Measurements from ENCODE around the gene SNN. TPM values are rescaled to one million over a fixed set of nuclear protein-coding genes. Genes with fewer than 3 reads are reported as not detected.
A peak's percentile ranks its signal among the peaks of the same experiment; 100 is the strongest.

Gene SNN
- total RNA-seq, 1 donor from 2014 or later = 23.1 TPM

DNA sequence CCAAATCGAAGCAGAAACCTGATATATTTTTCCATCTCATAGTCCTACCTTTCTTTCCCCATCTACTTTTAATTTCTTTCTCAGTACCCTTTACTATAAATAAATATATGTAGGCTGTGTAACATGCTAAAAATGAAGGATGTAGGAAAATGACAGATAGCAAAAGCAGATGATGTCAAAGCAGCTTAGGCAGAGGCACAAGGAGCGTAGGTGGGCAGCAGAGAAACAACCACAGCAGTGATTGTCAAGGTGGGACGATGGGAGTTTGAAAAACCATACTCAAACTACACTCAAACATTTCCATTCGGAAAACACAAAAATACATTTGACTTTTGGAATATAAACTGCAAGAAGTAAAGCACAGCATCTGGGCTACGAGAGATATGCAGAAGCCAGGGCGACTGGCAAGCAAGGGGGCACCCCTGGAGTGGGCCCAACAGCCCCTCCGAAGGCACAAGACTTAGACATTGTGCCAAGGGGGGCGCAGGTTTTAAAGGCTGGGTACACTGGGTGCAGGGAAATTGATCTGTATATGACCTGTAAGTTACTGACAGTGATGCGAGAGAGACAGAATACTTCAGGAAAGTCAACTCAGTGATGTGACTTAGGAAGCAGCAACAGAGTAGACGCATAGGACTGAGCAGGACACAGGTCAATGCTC is 31.1 kb downstream of the SNN start:
- peaks cover 0 to 47% of the 10 kb centered on the region in 2 donors for H3K36me3 ChIP-seq
- no peak for TF ChIP-seq POLR2AphosphoS5 (IDR thresholded peaks at IDR 0.05; ENCODE audit: insufficient read depth in 1 of 2, low read depth in 1 of 2)
- no peak for TF ChIP-seq POLR2A (IDR thresholded peaks at IDR 0.05)
- no peak for TF ChIP-seq CTCF (IDR thresholded peaks at IDR 0.05)

DNA sequence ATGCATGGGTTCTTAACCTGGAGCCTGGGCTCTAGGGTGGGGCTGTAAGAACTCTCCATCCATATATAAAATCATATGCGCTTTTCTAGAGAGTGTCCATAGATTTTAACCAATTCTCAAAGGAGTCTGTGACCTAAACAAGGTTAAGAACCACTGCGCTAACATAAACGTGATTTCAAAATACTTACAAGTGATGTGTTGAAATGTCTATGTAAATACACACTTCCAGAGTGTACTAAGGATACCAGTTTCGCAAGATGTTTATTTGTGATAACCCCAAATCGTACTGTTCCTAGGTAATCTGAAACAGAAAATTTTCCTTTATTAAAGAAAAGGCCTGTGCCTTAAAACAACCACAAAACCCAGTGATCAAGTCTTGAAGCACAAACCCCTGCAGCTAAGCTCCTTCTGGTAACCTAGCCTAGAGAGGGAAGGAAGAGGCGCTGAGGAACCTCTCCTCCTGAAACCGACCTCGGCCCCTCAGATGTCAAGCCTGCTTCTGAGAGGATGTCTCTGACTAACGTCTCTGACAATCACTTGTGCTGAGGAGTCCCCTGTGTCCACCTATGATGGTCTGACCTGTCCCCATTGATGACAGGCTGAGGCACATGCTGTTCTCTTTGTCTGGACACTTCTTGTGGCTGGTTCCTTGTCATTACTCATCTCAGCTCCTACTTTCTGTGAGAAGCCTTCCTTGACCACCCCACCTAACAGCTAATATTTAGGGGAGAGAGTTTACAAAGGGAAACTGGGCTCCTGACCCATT is 32.2 kb downstream of the SNN start:
- DNase-seq (ENCODE audit: extremely low spot score in 2 of 2) = no peak
- Histone ChIP-seq H3K4me3 (no peak overlapping the region), H3K9me3 (no peaks in the 10 kb centered on the region), H3K27me3 (no peaks in the 10 kb centered on the region), H3K4me1 (peaks cover 7% of the 10 kb centered on the region), H3K27ac (no peak overlapping the region), H3K36me3 (peaks cover 0 to 36% of the 10 kb centered on the region in 2 donors)
- no peak for TF ChIP-seq POLR2AphosphoS5 (IDR thresholded peaks at IDR 0.05; ENCODE audit: insufficient read depth in 1 of 2, low read depth in 1 of 2)
- TF ChIP-seq CTCF (IDR thresholded peaks at IDR 0.05) = no peak
- TF ChIP-seq POLR2A (IDR thresholded peaks at IDR 0.05) = no peak
- intact Hi-C loops (cut with DNase I) = no loop called here

More for the DNA sequence above, 31.1 kb downstream of the SNN start:
- intact Hi-C loops (cut with DNase I) = no loop called here
- Histone ChIP-seq H3K27ac (no peak overlapping the region), H3K4me1 (no peaks in the 10 kb centered on the region), H3K27me3 (no peaks in the 10 kb centered on the region), H3K4me3 (no peak overlapping the region), H3K9me3 (no peaks in the 10 kb centered on the region)
- no peak for DNase-seq (ENCODE audit: extremely low spot score in 2 of 2)

- Histone ChIP-seq H3K27ac (peak overlapping the region; percentile 65), H3K9me3 (no peaks in the 10 kb centered on the region), H3K4me1 (peaks cover 19% of the 10 kb centered on the region), H3K4me3 (no peak overlapping the region), H3K27me3 (no peaks in the 10 kb centered on the region), H3K36me3 (peaks cover 0 to 5% of the 10 kb centered on the region in 2 donors)
- TF ChIP-seq CTCF (IDR thresholded peaks at IDR 0.05) = no peak
- no peak for TF ChIP-seq POLR2AphosphoS5 (IDR thresholded peaks at IDR 0.05; ENCODE audit: insufficient read depth in 1 of 2, low read depth in 1 of 2)
- no peak for TF ChIP-seq POLR2A (IDR thresholded peaks at IDR 0.05)
- intact Hi-C loops (cut with DNase I) = no loop called here
- DNase-seq (ENCODE audit: extremely low spot score in 2 of 2) = no peak
These were observed 37.2 kb downstream of the SNN start for GRCh38 chr16:11705311-11706025.

- no peak overlapping the region for H3K4me3 ChIP-seq
- H3K27me3 ChIP-seq = no peaks in the 10 kb centered on the region
- no peak for DNase-seq (ENCODE audit: extremely low spot score in 2 of 2)
- H3K36me3 ChIP-seq = peaks cover 0 to 11% of the 10 kb centered on the region in 2 donors
- H3K27ac ChIP-seq = peak overlapping the region; percentile 65
- TF ChIP-seq POLR2A (IDR thresholded peaks at IDR 0.05) (no peak), CTCF (IDR thresholded peaks at IDR 0.05) (no peak), POLR2AphosphoS5 (IDR thresholded peaks at IDR 0.05; ENCODE audit: insufficient read depth in 1 of 2, low read depth in 1 of 2) (peak in 1 of 2 donors; percentile 45)
- H3K9me3 ChIP-seq = no peaks in the 10 kb centered on the region
- peaks cover 19% of the 10 kb centered on the region for H3K4me1 ChIP-seq
- intact Hi-C loops (cut with DNase I) = no loop called here
These were observed 38.0 kb downstream of the SNN start for GRCh38 chr16:11706180-11706742.

Measured in vagina (tissue), 2 donors.